ENCODE results near the gene TNFSF11. TPM values are rescaled to one million over a fixed set of nuclear protein-coding genes. Genes with fewer than 3 reads are reported as not detected.

The TNFSF11 gene
- total RNA-seq, 6 experiments from 2014 or later: 0.15 to 1.5 (median 0.45) TPM

DNA sequence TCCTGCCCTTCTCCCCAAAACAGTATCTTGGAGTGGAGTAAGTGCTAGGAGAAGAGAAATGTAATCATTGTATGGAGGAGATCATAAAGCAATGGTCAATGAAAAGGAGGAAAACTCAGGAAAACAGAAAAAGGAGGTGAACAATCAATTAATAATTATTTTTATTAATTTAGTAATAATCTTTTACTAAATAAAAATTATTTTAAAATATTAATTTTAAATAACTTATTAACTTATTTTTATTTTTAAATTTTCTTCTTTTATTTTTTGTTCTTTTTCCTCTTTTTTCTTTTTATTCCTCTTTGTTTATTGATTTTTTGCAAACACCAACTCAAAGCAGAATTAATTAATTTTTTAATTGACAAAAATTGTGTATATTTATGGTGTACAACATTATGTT is 80.3 kb downstream of the TNFSF11 start:
- TF ChIP-seq, protein P1, sequence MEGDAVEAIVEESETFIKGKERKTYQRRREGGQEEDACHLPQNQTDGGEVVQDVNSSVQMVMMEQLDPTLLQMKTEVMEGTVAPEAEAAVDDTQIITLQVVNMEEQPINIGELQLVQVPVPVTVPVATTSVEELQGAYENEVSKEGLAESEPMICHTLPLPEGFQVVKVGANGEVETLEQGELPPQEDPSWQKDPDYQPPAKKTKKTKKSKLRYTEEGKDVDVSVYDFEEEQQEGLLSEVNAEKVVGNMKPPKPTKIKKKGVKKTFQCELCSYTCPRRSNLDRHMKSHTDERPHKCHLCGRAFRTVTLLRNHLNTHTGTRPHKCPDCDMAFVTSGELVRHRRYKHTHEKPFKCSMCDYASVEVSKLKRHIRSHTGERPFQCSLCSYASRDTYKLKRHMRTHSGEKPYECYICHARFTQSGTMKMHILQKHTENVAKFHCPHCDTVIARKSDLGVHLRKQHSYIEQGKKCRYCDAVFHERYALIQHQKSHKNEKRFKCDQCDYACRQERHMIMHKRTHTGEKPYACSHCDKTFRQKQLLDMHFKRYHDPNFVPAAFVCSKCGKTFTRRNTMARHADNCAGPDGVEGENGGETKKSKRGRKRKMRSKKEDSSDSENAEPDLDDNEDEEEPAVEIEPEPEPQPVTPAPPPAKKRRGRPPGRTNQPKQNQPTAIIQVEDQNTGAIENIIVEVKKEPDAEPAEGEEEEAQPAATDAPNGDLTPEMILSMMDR (IDR thresholded peaks at IDR 0.05): no peak
- TF ChIP-seq POLR2A (IDR thresholded peaks at IDR 0.05): no peak

DNA sequence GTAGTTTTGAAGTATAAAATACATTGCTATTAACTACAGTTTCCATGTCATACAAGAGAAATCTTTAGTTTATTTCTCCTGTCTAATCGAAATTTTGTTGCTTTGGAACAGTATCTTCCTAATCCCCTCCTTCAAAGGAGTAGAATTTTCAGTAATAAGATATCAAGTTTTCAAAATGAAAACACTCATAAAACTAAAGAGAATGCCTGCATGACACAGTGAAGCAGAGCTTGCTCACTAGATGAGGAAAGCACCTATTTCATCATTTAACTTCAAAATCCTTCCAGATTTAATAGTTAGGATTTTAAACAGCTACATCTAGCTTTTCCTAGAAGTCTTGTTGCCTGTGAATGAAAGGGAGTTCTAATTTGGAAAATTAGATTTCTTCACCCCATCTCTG is 80.8 kb downstream of the TNFSF11 start:
- Histone ChIP-seq H3K27me3 (no peaks in the 10 kb centered on the region), H3K9me3 (no peaks in the 10 kb centered on the region), H3K4me1 (no peaks in the 10 kb centered on the region), H3K27ac (no peak overlapping the region), H3K36me3 (no peaks in the 10 kb centered on the region), H3K4me3 (no peak overlapping the region)
- 12% methylated on average over 1 of the region's 1 CpG for WGBS (ENCODE audit: insufficient coverage, low coverage, low lambda C conversion rate, missing lambda C conversion rate)
- intact Hi-C loops (cut with DNase I): no loop called here
- no peak for ATAC-seq
- no peak for DNase-seq
- TF ChIP-seq POLR2A (IDR thresholded peaks at IDR 0.05): no peak
- TF ChIP-seq, protein P1 (IDR thresholded peaks at IDR 0.05): no peak

More for the DNA sequence above, 80.3 kb downstream of the TNFSF11 start:
- H3K4me3 ChIP-seq: no peak overlapping the region
- H3K9me3 ChIP-seq: no peaks in the 10 kb centered on the region
- no peaks in the 10 kb centered on the region for H3K4me1 ChIP-seq
- no peaks in the 10 kb centered on the region for H3K27me3 ChIP-seq
- H3K36me3 ChIP-seq: no peaks in the 10 kb centered on the region
- ATAC-seq: no peak
- intact Hi-C loops (cut with DNase I): no loop called here
- no peak overlapping the region for H3K27ac ChIP-seq
- no peak for DNase-seq

DNA sequence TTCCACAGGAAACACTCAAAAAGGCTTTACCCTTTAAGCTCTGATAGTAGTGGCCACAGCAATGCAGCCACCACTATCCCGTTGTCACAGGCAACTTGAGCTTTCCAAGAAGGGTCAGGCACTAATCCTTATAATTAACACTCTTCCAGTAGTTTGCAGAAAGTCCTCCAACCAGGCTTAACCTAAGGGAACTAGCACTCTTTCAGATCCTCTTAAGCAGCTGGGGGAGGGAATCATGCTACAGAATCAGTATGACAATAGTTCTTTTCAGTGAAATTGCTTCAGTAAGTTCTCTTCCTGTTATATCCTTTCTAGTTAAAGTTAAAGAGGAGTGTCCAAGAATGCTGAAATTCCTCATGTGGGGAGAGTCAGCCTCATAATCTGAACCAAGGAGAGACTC is 82.2 kb downstream of the TNFSF11 start:
- H3K4me3 ChIP-seq: no peak overlapping the region
- H3K27ac ChIP-seq: no peak overlapping the region
- TF ChIP-seq POLR2A (IDR thresholded peaks at IDR 0.05): no peak
- TF ChIP-seq, protein P1 (IDR thresholded peaks at IDR 0.05): no peak
- WGBS (ENCODE audit: insufficient coverage, low coverage, low lambda C conversion rate, missing lambda C conversion rate): 17% methylated on average over 1 of the region's 1 CpG
- H3K9me3 ChIP-seq: no peaks in the 10 kb centered on the region
- no peaks in the 10 kb centered on the region for H3K27me3 ChIP-seq
- H3K4me1 ChIP-seq: no peaks in the 10 kb centered on the region
- intact Hi-C loops (cut with DNase I): no loop called here
- DNase-seq (no peak), ATAC-seq (no peak)
- H3K36me3 ChIP-seq: no peaks in the 10 kb centered on the region

DNA sequence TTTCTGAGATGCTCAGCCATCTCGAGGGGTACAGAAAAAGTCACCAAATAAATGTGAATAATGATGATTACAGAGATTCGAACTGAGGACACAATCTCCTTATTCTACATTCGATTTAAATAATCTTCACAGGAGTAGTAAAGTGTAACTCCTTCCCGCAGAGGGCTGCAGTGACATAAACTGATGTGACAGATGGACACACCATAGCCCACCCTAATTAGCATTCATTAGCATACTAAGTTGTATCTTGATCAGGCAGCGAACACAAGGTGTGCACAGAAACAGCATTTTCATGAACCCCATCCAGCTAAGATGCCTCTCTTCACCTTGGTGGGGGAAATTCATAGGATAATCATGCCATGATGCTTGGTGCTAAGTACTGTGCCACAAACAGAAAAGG is 83.0 kb downstream of the TNFSF11 start:
- intact Hi-C loops (cut with DNase I): no loop called here

More for the DNA sequence above, 83.0 kb downstream of the TNFSF11 start:
- TF ChIP-seq POLR2A (IDR thresholded peaks at IDR 0.05): no peak
- TF ChIP-seq, protein P1 (IDR thresholded peaks at IDR 0.05): no peak
- ATAC-seq (no peak), DNase-seq (no peak)
- 62% methylated on average over 5 of the region's 5 CpGs for WGBS (ENCODE audit: insufficient coverage, low coverage, low lambda C conversion rate, missing lambda C conversion rate)
- Histone ChIP-seq H3K36me3 (no peaks in the 10 kb centered on the region), H3K4me1 (no peaks in the 10 kb centered on the region), H3K4me3 (no peak overlapping the region), H3K9me3 (no peaks in the 10 kb centered on the region), H3K27ac (no peak overlapping the region), H3K27me3 (no peaks in the 10 kb centered on the region)

Other genes starting within 250 kb of the TNFSF11 start
- gene FAM216B, start 207.4 kb downstream of the TNFSF11 start, total RNA-seq: not detected